Measurements from ENCODE around the gene TESK1.
A peak's percentile ranks its signal among the peaks of the same experiment; 100 is the strongest.
"Not testable (repeated sequence)": the region's sequence is repeated elsewhere in the genome, so short reads cannot be mapped to it uniquely, and the experiment has no call there.

TESK1 gene

DNA sequence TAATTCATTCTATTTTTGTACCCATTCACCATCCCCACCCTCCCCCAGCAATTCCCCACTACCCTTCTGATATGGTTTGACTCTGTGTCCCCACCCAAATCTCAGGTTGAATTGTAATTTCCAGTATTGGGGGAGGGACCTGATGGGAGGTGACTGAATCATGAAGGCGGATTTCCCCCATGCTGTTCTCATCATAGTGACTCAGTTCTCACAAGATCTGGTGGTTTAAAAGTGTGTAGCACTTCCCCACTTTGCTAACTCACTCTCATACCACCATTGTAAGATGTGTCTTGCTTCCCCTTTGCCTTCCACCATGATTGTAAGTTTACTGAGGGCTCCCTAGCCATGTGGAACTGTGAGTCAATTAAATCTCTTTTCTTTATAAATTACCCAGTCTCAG lies 25.9 kb upstream of the TESK1 start:
- DNase-seq (ENCODE audit: low read depth in 2 of 2): peak in 1 of 2 donors; percentile 40
- TF ChIP-seq, protein P1, sequence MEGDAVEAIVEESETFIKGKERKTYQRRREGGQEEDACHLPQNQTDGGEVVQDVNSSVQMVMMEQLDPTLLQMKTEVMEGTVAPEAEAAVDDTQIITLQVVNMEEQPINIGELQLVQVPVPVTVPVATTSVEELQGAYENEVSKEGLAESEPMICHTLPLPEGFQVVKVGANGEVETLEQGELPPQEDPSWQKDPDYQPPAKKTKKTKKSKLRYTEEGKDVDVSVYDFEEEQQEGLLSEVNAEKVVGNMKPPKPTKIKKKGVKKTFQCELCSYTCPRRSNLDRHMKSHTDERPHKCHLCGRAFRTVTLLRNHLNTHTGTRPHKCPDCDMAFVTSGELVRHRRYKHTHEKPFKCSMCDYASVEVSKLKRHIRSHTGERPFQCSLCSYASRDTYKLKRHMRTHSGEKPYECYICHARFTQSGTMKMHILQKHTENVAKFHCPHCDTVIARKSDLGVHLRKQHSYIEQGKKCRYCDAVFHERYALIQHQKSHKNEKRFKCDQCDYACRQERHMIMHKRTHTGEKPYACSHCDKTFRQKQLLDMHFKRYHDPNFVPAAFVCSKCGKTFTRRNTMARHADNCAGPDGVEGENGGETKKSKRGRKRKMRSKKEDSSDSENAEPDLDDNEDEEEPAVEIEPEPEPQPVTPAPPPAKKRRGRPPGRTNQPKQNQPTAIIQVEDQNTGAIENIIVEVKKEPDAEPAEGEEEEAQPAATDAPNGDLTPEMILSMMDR (IDR thresholded peaks at IDR 0.05; ENCODE audit: low read depth, low read length): no peak
- H3K4me3 ChIP-seq (replicated peaks in 1 of 2; ENCODE audit: low read depth in 2 of 2, low read length in 2 of 2): no peak overlapping the region

DNA sequence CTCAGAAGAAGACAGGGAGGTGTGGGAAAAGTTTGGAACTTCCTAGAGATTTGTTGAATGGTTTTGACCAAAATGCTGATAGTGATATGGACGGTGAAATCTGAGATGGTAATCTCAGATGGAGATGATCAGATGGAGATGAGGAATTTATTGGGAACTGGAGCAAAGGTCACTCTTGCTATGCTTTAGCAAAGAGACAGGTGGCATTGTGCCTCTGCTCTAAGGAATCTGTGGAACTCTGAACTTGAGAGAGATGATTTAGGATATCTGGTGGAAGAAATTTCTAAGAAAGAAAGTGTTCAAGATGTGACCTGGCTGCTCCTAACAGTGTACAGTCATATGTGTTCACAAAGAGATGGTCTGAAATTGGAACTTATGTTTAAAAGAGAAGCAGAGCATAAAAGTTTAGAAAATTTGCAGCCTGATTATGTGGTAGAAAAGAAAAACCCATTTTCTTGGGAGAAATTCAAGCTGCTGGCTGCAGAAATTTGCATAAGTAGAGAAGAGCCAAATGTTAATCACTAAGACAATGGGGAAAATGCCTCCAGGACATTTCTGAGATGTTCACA lies 25.3 kb upstream of the TESK1 start:
- H3K4me3 ChIP-seq (replicated peaks in 1 of 2; ENCODE audit: low read depth in 2 of 2, low read length in 2 of 2); DNase-seq (ENCODE audit: low read depth in 2 of 2): not testable (repeated sequence)

DNA sequence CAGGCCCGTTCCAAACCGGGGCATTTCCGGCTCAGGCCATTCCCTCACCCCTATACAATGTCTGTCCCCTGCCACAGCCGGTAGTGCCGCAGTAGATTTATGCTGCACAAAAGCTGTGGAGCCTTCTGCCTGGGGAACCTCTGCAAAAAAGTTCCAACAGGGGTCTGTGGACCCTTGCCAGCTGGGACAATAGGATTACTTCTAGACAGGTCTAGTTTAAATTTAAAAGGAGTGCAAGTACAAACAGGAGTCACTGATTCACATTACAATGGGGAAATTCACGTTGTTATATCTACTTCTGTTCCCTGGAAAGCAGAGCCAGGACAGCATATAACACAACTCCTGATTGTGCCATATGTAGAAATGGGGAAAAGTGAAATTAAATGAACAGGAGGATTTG lies 21.5 kb upstream of the TESK1 start:
- DNase-seq (ENCODE audit: low read depth in 2 of 2); H3K4me3 ChIP-seq (replicated peaks in 1 of 2; ENCODE audit: low read depth in 2 of 2, low read length in 2 of 2): not testable (repeated sequence)

DNA sequence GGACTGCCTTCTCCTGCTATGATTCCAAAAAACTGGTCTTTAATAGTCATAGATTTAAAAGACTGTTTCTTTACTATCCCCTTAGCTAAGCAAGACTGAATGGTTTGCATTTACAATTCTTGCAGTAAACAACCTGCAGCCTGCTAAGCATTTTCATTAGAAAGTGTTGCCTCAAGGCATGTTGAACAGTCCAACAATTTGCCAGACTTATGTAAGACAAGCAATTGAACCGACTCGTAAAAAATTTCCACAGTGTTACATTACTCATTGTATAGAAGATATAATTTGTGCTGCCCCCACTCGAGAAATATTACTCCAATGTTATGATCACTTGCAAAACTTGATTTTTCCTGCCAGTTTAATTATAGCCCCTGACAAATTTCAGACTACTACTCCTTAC lies 20.4 kb upstream of the TESK1 start:
- not testable (repeated sequence) for DNase-seq (ENCODE audit: low read depth in 2 of 2); H3K4me3 ChIP-seq (replicated peaks in 1 of 2; ENCODE audit: low read depth in 2 of 2, low read length in 2 of 2)

DNA sequence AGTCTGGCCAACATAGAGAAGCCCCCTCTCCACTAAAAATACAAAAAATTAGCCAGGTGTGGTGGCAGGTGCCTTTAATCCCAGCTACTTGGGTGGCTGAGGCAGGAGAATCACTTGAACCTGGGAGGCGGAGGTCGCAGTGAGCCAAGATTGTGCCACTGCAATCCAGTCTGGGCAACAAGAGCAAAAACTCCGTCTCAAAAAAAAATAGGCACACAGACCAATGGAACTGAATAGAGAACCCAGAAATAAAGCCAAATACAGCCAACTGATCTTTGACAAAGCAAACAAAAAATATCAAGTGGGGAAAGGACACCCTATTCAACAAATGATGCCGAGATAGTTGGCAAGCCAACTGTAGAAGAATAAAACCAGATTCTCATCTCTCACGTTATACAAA lies 16.6 kb upstream of the TESK1 start:
- not testable (repeated sequence) for H3K4me3 ChIP-seq (replicated peaks in 1 of 2; ENCODE audit: low read depth in 2 of 2, low read length in 2 of 2); DNase-seq (ENCODE audit: low read depth in 2 of 2)

DNA sequence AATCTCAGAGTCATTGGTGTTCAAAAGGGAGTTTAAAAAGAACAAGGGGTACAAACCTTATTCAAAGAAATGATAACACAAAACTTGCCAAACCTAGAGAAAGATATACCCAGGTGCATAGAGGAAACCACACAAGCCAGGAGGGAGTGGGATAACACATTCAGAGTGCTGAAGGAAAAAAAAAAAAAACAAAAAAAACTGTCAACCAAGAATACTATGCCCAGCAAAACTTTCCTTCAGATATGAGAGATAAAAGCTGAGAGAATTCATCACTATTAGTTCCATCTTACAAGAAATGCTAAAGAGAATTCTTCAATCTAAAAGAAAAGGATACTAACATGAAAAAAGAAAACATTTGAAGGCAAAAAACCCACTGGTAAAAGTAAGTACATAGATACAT lies 11.5 kb upstream of the TESK1 start:
- DNase-seq (ENCODE audit: low read depth in 2 of 2): no peak
- no peak overlapping the region for H3K4me3 ChIP-seq (replicated peaks in 1 of 2; ENCODE audit: low read depth in 2 of 2, low read length in 2 of 2)
- TF ChIP-seq, protein P1 (IDR thresholded peaks at IDR 0.05; ENCODE audit: low read depth, low read length): no peak

DNA sequence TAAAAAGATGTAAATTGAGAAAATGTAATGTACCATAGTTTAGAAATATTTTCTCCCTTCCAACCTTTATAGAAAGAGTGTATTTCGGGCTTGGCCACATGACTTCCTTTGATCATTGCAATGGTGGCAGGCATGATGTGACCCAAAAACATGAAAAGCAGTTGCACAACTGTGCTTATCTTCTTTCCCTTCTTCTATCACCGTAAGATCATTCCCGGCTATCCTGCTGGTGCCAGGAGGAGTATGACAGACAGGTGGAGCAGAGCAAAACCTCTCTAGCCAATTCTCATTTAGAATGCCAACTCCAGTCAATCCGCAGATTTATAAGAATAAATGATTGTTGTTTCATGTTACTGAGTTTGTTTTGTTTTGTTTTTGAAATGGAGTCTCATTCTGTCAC lies 10.6 kb upstream of the TESK1 start:
- no peak for DNase-seq (ENCODE audit: low read depth in 2 of 2)
- TF ChIP-seq, protein P1 (IDR thresholded peaks at IDR 0.05; ENCODE audit: low read depth, low read length): no peak
- no peak overlapping the region for H3K4me3 ChIP-seq (replicated peaks in 1 of 2; ENCODE audit: low read depth in 2 of 2, low read length in 2 of 2)

DNA sequence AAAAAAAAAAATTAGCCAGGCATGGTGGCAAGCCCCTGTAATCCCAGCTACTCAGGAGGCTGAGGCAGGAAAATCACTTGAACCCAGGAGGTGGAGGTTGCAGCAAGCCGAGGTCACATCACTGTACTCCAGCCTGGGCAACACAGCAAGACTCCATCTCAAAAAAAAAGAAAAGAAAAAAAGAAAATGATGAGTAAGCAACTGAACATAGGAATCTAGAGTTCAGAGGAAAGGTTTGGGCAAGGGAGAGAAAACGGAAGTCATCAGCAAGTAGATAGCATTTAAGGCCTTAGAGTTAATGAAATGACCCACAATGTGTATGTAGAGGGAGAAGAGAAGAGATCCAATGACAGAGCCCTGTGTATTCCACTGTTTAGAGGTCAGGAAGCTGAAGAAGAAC lies 8.2 kb upstream of the TESK1 start:
- H3K4me3 ChIP-seq (replicated peaks in 1 of 2; ENCODE audit: low read depth in 2 of 2, low read length in 2 of 2); DNase-seq (ENCODE audit: low read depth in 2 of 2): not testable (repeated sequence)

DNA sequence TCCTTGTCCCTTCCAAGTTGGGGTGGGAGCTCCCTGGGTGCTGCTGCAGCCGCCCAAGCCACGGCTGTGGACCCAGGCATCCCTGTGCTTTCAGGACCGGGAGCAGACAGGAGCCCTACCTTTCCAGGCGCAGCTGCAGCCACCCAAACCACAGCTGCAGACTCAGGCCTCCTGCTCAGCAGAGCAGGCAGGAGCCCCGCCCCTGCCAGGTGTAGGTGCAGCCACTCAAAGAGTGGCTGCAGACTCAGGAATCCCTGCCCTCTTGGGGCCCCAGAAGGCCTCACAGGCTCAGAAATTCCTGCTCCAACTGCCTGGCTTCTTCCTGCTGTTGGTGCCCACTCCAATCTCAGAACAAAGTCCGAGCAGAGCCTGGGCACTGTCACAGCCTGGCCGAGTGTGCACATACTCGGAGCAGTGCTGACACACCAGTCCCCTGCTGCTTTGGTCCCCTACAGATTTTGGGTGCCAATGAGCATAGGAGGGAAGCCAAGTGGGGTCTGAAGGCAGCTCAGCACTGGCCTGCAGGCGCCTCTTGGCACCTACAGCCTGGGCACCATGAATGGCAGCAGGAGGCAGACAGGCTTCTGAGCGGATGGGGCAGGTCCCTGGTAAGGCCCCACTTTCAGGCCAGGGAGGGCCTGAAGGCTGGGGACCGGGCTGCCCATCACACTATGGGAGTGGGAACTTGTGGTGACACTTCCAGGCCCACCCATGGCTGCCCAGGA lies 6.0 kb upstream of the TESK1 start:
- TF ChIP-seq, protein P1 (IDR thresholded peaks at IDR 0.05; ENCODE audit: low read depth, low read length): no peak

More for the DNA sequence above, 6.0 kb upstream of the TESK1 start:
- DNase-seq (ENCODE audit: low read depth in 2 of 2): no peak
- H3K4me3 ChIP-seq (replicated peaks in 1 of 2; ENCODE audit: low read depth in 2 of 2, low read length in 2 of 2): no peak overlapping the region

Measured in cardiac fibroblast (primary cell).